Measurements from ENCODE around the gene PDE10A.
"Not testable (repeated sequence)": the region's sequence is repeated elsewhere in the genome, so short reads cannot be mapped to it uniquely, and the experiment has no call there.

PDE10A gene

DNA sequence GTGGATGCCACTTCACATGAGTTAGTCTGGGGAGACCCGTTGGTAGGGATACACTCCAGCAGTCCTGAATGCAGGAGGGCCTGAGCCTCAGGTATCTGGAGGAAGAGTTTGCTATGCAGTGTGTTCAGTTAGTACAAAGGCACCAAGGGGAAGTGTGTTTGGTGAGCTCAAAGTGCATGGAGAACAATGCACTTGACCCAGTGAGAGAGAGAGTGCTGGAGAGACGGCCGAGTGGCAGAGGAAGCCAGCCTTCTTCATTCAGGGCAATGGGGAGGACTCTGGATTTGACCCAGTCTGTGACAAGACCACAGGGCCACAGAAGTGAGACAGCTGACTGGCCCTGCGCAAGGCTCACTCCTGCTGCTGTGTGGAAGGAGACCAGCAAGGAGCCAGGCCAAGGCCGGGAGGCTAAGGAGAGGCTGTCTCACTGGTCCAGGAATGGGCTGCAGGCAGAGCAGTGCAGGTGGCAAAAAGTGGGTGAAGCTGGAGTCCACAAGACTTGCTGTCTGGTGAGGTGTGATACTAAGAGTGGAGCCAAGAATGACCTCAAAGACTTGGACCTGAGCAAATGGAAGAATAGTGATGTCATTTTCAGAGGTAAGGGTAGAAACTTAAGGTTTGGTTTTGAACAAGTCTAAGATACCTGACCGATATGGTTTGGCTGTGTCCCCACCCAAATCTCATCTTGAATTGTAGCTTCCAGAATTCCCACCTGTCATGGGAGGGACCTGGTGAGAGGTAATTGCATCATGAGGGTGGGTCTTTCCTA, 38.0 kb downstream of the PDE10A start:
- DNase-seq (ENCODE audit: low spot score): no peak

DNA sequence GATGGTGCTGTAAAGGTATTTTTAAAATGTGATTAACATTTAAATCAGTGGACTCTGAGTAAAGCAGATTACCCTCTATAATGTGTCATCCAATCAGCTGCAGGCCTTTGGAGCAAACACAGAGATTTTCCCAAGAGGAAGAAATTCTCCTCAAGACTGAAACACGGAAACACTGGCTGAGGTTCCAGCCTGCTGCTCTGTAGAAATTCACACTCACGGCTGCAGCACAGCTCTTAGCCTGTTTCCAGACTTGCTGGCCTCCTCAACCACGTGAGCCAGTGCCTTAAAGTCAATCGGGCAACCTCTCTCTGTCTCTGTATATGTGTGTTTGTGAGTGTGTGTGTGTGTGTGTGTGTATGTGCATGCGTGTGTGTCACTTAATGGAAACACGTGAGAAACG, 41.1 kb downstream of the PDE10A start:
- no peak for DNase-seq (ENCODE audit: low spot score)

DNA sequence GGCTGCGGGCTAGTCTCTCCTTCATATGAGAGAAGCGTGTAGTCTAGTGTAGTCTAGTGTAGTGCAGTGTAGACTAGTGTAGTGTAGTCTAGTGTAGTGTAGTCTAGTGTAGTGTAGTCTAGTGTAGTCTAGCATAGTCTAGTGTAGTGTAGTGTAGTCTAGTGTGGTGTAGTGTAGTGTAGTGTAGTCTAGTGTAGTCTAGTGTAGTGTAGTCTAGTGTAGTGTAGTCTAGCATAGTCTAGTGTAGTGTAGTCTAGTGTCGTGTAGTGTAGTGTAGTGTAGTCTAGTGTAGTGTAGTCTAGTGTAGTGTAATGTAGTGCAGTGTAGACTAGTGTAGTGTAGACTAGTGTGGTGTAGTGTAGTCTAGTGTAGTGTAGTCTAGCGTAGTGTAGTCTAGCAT, 44.1 kb downstream of the PDE10A start:
- not testable (repeated sequence) for DNase-seq (ENCODE audit: low spot score)

DNA sequence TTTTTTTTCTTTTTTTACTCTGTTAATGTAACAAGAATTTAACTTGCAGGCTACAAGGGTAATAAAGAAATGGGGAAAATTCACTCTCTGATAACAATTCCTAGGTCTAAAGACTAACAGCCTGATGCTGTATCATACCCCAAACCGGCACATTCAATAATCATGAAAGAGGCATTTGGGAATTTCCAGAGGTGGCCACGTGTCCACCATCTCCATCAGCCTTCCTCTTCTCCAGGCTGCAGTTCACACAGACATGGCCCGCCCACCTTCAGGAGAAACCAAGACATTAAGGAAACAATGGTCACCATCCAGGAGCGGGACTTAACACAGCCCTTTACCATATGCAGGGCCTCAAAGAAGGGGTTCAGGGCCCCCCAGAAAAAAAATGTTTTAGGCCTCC, 44.8 kb downstream of the PDE10A start:
- DNase-seq (ENCODE audit: low spot score): no peak

DNA sequence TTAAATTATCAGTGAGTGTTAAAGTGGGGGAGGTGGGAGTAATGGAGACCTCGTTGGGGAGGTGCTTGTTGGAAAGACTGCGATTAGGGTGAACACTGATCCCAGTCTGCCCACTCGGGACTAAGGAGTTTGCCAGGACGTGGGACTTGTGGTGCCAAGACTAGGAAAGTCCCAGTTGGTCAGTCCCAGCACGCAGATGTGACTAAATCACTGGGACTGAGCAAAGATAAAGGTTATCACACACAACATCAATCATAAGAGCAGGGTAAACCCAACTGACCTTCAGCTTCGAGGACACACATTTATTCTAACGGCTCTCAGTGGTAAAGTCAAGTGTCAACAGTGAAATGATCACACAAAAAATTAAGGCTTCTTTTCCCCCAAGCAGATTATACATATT, 45.5 kb downstream of the PDE10A start:
- DNase-seq (ENCODE audit: low spot score): no peak

DNA sequence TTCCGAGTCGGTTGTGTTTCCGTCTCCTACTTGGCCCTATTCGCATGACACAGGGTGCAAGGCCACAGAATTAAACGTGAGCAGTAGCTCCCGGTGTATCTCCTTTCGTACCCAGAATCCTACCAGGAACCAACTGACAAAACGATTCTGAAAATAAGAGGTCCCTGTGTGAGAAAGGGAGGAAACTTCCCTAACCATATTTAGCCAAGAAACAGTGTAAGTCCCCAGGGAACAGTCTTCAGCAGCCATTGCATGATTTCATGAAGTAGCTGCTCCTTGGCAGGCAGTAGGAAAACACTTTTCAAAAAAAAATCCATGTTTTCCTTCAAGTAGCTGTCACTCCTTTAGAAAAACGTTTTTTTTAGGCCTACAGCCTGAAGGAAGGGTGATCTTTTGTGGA, 46.9 kb downstream of the PDE10A start:
- DNase-seq (ENCODE audit: low spot score): no peak

DNA sequence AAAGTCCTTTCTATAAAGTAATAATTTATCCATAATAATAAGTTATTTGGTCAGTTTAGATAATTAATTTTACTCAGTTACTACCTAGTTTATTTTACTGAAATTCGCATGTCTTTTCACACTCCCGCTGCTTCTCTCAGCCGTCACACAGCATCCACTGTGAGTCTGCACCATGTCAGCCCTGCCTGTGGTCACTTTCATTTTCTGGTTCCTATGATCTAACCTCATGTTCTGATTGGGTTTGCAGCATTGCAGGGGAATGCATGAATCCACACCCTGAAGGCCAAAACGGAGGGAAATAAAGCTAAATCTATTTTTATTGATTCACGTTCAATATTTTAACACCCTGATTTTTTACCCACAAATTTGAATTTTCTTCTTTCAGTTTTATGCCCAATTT, 47.4 kb downstream of the PDE10A start:
- no peak for DNase-seq (ENCODE audit: low spot score)

DNA sequence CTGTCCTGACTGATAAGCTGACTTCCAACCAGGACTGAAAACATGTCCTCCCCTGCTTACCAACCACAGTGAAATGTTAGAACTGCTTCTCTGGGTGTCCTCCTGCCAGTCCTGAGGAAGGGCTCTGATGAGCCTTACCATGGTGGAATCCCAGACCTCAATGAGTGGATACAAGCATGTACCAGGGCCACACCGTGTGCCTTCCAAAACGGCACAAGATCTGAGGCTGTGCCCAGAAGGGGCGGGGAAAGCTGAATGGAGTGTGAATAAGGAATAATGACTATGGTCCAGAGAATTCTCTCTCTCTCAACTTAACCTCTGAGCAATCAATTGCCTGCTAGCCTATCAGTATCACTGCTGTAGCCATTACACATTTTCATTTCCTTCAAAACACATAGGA, 51.7 kb downstream of the PDE10A start:
- no peak for DNase-seq (ENCODE audit: low spot score)

DNA sequence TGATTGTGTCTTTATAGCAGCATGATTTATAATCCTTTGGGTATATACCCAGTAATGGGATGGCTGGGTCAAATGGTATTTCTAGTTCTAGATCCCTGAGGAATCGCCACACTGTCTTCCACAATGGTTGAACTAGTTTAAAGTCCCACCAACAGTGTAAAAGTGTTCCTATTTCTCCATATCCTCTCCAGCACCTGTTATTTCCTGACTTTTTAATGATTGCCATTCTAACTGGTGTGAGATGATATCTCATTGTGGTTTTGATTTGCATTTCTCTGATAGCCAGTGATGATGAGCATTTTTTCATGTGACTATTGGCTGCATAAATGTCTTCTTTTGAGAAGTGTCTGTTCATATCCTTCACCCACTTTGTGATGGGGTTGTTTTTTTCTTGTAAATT, 54.5 kb downstream of the PDE10A start:
- not testable (repeated sequence) for DNase-seq (ENCODE audit: low spot score)

DNA sequence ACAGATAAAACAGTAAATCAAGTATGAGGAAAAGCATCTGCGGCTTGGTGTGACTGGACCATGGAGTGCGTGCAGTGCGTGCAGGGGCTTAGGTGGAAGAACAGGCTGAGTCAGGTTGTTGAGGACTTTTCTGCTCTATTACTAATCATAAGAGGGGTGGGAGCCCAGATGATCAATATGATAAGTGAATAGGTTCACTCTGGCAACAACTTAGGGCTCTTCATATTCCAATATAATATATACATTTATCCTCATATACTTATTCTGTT, 56.4 kb downstream of the PDE10A start:
- no peak for DNase-seq (ENCODE audit: low spot score)

DNA sequence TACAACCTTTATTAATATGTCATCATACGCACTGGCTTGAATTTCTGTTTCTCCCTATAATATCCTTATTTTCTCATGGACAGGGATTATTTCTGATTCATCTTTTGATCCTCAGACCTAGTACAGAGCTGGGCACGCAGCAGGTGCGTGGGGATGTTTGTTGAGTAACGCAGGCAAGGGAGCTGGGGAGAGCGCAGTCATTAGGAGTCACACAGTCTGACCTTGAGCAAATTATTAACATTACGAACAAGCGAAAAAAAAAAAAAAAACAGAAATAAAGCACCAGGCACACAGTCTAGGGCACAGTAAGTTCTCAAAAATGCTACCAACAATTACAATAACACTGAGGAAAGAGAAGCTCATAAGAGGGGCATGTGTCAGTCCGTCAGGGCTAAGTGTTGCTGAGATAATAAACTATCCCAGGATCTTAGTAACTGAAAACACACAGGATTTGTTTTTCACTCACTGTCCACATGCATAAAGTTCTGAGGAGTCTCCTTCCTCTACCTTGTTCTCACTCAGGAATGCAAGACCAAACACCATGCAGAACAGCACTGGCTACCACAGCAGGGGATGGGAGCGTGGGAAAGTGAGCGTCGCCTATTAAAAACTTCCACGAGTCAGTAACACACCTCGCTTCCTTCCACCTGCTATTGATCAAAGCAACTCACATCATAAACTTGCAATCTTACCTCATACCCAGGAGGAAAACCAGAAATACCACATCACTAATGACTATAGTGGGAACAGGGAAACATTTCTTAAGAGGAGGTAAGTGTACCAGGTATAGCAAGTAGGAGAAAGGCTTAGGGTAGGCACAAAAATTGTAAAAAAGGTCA, 56.9 kb downstream of the PDE10A start:
- no peak for DNase-seq (ENCODE audit: low spot score)

DNA sequence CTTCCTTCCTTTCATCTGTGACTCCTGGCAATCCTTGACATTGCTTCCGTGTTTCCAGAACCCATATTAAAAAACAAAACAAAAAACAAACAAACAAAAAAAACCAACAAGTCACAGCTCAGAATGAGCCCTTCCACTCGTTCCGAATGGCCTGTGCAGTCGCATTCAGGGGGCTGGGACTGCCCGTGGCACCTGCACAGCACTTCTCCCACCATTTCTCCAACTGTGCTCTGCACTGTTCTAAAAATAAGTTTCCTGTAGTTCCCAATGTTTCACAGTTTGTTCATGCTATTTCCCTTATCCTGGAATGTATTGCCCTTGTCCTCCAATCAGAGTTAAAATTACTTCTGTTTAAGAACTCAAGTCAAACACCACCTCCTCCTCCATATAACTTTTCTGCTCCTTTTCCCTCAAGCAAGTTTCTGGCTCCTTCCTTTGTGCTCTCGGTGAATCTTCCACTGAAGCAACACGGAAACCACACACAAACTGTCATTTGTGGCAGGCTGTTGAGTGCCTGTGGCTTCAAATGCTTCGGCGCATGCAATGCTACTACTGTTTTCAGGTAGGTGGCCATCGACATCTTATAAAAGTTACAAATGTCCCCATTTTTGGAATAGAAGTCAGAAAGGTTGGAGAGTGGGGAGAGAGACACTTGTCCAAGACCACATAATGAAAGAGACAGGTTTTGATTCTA, 57.7 kb downstream of the PDE10A start:
- no peak for DNase-seq (ENCODE audit: low spot score)

DNA sequence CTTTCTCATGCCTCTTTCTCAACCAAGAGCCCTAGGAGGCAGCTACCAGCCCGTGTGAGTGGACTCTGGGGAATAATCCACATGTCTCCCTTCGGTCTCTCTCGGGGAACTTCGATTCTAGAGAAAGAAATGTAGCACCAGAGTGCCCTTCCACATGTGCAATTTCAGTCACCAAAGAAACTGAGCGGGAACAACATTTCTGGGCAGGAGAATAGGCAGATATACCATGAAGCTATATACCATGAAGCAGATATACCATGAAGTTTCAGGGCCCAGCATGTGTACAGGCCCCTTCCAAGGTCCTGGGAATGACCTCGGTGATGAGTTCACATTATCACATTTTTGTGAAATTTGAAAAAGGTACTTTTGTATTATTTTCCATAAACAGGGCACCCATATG, 60.8 kb downstream of the PDE10A start:
- DNase-seq (ENCODE audit: low spot score): no peak

DNA sequence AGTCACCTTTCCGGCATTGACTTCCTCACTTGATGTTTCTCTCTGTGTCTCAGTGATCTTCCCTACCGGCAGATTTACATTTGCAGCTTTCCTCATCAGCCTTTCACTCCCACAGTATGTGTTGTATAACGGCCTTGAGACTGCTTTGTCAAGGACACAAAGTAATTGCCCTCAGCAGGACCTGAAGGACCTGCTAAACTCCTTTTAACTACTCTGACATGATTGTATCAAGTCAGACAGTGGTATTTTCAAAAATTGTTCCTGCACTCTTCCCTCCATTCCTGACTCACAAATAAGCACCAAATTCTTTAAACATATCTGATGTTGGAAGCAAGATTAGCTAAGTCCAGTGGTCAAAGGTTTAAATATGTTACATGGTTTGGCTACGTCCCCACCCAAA, 62.4 kb downstream of the PDE10A start:
- DNase-seq (ENCODE audit: low spot score): no peak

DNA sequence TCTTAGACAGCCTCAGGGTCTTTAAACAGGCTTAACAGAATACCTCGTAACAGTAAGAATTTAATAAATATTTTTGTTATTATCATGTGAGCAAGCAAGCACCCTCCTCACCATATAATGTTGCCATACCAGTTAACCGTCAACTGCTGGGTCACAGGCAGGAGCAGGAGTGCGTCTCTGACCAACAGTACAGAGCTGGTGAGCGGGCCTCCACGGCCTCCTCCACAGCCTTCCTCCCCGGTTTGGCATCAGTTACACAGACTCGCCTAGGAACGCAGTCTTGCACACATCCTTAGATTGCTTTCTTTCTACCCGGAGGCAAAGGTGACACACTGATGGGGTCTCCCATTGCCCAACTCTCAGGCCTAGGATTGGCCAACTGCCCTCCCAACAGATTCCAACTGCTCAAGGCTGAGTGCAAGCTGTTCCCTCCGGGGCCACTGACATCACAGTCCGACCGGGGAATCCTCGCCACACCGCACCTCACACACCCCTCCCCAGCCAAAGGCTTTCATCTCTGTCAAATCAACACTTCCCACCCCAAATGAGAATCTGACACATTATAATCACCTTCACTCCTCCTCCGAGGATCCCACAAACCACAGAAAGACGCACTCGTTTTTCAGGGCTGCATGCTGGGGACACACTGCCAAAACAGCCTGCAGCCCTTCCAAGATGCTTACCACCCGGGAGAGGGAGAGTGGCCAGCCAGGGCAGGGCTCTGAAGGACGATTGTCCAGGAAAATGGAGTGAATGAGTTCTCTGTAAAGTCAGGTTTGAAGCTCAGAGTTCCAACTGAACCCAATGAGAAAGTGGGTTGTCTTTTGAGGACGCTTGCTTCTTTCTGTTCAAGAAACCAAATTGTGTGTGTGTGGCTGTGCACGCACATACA, 63.2 kb downstream of the PDE10A start:
- DNase-seq (ENCODE audit: low spot score): no peak

DNA sequence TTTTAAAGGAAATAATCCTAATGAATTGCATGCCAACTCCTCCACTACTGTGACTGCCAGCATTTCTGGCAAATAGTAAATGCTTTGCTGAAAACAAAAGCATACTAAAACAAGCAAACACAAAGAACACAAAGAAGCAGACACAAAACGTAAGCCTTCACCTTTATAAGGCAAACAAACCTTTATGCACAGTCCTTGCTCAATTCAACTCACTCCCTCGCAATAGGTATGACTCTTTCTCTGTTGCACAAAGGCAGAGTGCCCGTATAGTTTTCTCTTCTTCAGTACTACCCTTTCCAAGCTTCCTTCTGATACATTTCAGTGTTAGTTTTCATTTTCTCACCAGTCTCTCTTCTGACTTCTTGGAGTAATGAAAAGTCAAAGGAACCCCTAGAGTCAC, 63.9 kb downstream of the PDE10A start:
- no peak for DNase-seq (ENCODE audit: low spot score)

DNA sequence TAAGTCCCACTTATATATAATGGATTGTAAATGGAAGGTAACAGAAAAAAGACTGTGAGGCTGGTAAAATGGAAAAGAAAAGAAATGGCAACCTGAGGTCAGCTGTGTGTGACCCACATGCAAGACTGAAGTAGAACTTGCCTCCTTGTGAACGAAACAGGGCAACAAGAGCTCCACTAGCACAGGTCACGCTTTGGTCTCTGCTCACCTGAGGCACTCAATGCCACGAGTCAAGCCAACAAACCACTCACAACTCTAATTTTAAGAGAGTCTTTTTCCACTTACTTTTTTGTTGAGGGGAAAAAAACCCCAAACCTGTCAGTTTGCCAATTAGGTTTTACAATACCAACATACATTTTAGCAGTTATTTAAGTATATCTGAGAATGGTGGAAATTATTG, 65.2 kb downstream of the PDE10A start:
- no peak for DNase-seq (ENCODE audit: low spot score)

DNA sequence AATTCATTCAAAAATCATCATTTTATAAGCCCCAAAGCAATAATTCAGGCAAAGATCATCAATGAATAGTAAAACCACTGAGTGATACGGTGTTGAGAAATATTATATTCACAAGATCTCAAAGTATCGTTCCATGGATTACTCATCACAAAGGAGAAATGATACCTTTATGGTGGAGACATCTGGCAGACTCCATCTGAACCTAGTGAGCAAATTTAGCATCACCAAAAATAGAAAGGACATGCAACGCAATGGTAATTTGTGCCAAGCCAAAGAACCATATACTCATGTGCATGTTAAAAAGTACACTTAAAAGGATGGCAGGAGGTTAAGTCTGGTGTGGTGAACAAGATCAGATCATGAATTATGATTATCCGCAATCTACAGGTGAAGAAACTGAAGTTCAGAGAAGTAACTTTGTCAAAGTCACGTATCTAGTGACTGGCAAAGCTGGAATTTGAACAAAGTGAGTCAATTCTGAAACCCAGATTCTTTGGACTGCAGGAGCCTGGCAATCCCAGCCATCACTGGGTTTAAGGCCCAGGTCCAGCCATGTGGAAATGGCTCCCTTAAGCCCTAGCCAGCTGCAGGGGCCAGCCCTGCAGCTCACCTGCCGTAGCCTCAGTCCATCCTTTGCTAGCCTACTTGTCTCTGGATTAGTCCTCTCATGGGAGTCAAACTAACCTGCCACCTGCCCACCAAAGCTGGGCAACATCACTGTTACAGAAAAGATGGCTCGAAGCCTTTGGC, 68.3 kb downstream of the PDE10A start:
- DNase-seq (ENCODE audit: low spot score): no peak

DNA sequence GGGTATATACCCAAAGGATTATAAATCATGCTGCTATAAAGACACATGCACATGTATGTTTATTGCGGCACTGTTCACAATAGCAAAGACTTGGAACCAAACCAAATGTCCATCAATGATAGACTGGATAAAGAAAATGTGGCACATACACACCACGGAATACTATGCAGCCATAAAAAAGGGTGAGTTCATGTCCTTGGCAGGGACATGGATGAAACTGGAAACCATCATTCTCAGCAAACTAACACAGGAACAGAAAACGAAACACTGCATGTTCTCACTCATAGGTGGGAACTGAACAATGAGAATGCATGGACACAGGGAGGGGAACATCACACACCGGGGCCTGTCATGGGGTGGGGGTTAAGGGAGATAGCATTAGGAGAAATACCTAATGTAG, 70.1 kb downstream of the PDE10A start:
- not testable (repeated sequence) for DNase-seq (ENCODE audit: low spot score)

DNA sequence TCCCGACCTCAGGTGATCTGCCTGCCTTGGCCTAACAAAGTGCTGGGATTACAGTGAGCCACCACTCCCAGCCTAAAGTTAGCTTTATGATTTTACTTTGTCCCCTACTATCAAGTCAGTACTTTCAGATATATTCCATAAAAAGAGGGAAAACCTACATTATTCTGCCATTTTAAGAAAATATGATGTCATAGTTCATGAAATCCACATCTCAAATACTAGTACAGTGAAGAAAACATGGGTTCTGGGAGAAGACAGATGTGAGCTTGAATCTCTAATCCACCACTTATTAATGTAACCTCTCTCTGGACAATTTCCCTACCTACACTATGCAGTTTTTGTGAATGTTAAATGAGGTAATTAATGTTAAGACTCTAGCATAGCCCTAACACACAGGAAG, 74.5 kb downstream of the PDE10A start:
- no peak for DNase-seq (ENCODE audit: low spot score)

DNA sequence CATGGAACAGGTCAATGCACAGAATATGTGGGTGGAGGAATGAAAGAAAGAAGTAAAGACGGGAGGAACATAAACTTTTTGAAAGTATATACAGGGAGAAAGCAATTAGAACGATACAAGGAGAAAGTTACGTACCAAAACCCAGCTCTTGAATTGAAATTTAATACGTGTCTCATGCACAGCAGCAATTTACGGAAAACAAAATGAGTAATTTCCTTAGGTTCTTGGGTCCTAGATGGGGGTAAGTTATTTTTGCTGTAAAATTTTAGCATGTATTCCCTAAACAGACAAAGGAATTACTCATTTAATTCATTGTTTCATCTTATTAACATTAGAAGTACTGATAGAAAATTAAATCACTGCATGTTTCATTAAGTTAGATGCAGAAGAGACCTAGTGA, 75.8 kb downstream of the PDE10A start:
- no peak for DNase-seq (ENCODE audit: low spot score)

DNA sequence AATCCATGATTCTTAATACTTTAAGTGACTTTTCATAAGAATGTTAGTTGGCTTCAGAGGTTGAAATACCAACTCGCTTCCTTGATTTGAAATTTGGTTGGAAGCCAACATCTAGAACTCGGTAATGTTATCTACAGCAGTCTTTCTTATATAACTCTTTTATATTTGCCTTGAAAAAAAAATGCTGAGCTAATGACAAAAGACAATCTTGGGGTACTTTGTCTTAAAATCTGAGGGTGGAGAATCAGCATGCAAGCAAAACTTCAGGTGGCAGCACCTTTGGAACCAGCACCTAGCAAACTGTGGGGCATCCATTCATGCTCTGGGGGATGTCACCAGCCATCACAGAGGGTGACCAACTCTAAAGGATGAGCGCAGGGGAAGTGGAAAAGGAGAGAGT, 76.3 kb downstream of the PDE10A start:
- no peak for DNase-seq (ENCODE audit: low spot score)
